ENCODE measurements around the gene INPP5D.

The INPP5D gene

DNA sequence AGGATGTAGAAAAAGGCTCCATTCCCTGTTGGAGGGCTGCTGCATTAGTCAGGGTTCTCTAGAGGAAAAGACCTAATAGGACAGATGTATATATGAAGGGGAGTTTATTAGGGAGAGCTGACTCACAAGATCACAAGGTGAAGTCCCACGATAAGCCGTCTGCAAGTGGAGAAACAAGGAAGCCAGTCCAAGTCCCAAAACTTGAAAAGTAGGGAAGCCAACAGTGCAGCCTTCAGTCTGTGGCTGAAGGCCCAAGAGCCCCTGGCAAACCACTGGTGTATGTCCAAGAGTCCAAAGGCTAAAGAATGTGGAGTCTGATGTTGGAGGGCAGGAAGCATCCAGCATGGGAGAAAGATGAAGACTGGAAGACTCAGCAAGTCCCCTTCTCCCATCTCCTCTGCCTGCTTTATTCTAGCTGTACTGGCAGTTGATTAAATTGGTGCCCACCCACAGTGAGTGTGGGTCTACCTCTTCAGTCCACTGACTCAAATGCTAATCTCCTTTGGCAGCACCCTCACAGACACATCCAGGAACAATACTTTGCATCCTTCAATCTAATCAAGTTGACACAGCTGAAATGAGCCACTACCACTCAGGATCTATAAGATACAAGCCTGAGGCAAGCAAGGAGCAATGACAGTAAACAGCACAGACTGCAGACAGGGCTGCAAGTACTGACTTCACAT, 161.4 kb downstream of the INPP5D start:
- TF ChIP-seq, protein P1, sequence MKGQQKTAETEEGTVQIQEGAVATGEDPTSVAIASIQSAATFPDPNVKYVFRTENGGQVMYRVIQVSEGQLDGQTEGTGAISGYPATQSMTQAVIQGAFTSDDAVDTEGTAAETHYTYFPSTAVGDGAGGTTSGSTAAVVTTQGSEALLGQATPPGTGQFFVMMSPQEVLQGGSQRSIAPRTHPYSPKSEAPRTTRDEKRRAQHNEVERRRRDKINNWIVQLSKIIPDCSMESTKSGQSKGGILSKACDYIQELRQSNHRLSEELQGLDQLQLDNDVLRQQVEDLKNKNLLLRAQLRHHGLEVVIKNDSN (IDR thresholded peaks at IDR 0.05), result no peak
- TF ChIP-seq TAF1 (IDR thresholded peaks at IDR 0.05; ENCODE audit: low read depth) (no peak), ZBTB7A (IDR thresholded peaks at IDR 0.05; ENCODE audit: low read depth) (no peak), EP300 (IDR thresholded peaks at IDR 0.05; ENCODE audit: borderline replicate concordance) (no peak), NFIC (IDR thresholded peaks at IDR 0.05) (no peak), YY1 (IDR thresholded peaks at IDR 0.05; ENCODE audit: low read depth) (no peak), TCF12 (IDR thresholded peaks at IDR 0.05; ENCODE audit: low read depth) (no peak), TEAD4 (IDR thresholded peaks at IDR 0.05) (no peak), CEBPB (IDR thresholded peaks at IDR 0.05) (no peak), FOXM1 (IDR thresholded peaks at IDR 0.05; ENCODE audit: borderline replicate concordance, low read depth) (no peak), CREB1 (IDR thresholded peaks at IDR 0.05; ENCODE audit: low read depth) (no peak), EGR1 (IDR thresholded peaks at IDR 0.05) (no peak)
- TF ChIP-seq, protein P2, sequence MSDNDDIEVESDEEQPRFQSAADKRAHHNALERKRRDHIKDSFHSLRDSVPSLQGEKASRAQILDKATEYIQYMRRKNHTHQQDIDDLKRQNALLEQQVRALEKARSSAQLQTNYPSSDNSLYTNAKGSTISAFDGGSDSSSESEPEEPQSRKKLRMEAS (IDR thresholded peaks at IDR 0.05), result no peak
- TF ChIP-seq, protein P3, sequence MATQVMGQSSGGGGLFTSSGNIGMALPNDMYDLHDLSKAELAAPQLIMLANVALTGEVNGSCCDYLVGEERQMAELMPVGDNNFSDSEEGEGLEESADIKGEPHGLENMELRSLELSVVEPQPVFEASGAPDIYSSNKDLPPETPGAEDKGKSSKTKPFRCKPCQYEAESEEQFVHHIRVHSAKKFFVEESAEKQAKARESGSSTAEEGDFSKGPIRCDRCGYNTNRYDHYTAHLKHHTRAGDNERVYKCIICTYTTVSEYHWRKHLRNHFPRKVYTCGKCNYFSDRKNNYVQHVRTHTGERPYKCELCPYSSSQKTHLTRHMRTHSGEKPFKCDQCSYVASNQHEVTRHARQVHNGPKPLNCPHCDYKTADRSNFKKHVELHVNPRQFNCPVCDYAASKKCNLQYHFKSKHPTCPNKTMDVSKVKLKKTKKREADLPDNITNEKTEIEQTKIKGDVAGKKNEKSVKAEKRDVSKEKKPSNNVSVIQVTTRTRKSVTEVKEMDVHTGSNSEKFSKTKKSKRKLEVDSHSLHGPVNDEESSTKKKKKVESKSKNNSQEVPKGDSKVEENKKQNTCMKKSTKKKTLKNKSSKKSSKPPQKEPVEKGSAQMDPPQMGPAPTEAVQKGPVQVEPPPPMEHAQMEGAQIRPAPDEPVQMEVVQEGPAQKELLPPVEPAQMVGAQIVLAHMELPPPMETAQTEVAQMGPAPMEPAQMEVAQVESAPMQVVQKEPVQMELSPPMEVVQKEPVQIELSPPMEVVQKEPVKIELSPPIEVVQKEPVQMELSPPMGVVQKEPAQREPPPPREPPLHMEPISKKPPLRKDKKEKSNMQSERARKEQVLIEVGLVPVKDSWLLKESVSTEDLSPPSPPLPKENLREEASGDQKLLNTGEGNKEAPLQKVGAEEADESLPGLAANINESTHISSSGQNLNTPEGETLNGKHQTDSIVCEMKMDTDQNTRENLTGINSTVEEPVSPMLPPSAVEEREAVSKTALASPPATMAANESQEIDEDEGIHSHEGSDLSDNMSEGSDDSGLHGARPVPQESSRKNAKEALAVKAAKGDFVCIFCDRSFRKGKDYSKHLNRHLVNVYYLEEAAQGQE (IDR thresholded peaks at IDR 0.05; ENCODE audit: low read depth), result no peak

DNA sequence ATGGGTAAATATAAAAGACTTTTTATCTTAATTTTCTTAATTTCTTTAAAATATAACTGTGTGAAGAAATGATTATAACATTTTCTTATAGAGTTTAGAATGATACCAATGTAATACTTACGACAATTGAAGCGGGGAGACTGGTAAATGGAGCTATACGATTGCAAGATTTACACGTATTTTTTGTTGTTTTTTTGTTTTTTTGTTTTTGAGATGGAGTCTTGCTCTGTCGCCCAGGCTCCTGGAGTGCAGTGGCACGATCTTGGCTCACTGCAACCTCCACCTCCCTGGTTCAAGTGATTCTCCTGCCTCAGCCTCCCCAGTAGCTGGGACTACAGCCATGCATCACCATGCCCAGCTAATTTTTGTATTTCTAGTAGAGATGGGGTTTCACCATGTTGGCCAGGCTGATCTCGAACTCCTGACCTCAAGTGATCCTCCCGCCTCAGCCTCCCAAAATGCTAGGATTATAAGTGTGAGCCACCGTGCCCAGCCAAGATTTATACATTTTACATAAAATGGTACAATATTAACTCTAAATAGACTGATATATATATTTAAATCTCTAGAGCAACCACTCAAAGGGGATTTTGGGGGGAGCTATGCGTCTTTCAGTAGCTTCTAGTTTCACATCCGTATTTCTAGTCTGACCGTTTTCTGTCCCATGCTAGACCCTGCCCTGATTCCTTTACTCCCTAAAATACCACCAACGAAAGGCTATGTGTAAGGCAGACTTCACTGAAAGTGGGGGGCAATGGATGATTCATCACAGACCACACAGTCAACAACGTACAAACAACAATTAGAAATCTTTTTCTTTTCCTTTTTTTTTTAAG, 163.1 kb downstream of the INPP5D start:
- no peak for TF ChIP-seq CEBPB (IDR thresholded peaks at IDR 0.05)
- TF ChIP-seq, protein P2 (IDR thresholded peaks at IDR 0.05), result no peak
- TF ChIP-seq YY1 (IDR thresholded peaks at IDR 0.05; ENCODE audit: low read depth), result no peak
- TF ChIP-seq FOXM1 (IDR thresholded peaks at IDR 0.05; ENCODE audit: borderline replicate concordance, low read depth), result no peak
- TF ChIP-seq CREB1 (IDR thresholded peaks at IDR 0.05; ENCODE audit: low read depth), result no peak
- no peak for TF ChIP-seq EP300 (IDR thresholded peaks at IDR 0.05; ENCODE audit: borderline replicate concordance)
- TF ChIP-seq, protein P1 (IDR thresholded peaks at IDR 0.05), result no peak
- no peak for TF ChIP-seq EGR1 (IDR thresholded peaks at IDR 0.05)
- TF ChIP-seq, protein P3 (IDR thresholded peaks at IDR 0.05; ENCODE audit: low read depth), result no peak
- TF ChIP-seq NFIC (IDR thresholded peaks at IDR 0.05), result no peak
- no peak for TF ChIP-seq TCF12 (IDR thresholded peaks at IDR 0.05; ENCODE audit: low read depth)
- TF ChIP-seq ZBTB7A (IDR thresholded peaks at IDR 0.05; ENCODE audit: low read depth), result no peak
- no peak for TF ChIP-seq TAF1 (IDR thresholded peaks at IDR 0.05; ENCODE audit: low read depth)
- no peak for TF ChIP-seq TEAD4 (IDR thresholded peaks at IDR 0.05)

DNA sequence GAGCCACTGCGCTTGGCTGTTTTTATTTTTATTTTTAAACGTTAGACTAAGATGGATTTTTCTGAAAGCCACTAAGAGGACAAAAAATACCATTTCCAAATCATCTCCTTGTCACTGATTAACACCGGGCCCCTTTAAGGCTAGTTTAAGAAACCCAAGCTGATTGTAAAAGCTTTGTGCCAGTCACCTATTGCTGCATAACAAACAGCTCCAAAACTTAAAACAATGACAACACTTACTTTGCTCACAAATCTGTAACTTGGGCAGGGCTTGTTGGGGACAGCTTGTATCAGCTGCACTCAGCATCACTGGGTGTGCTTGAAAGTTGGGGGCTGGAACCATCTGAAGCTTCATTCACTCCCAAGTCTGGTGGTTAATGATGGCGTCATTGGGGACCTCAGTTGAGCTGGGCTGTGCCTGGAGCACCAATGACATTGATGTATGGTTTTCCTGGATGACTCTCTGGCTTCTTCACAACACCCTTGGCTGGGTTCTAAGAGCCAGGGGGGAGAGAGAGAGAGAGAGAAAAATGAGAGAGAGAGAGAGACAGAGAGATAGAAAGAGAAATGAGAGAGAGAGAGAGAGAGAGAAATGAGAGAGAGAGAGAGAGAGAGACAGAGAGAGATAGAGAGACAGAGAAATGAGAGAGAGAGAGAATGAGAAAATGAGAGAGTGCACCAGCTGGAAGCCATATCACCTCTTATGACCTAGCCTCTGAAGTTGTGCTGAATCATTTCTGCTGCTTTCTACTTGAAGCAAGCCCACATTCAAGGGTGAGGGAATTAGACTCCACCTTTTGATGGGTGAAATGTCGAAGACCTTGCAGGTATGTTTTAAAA, 165.3 kb downstream of the INPP5D start:
- TF ChIP-seq RAD21 (IDR thresholded peaks at IDR 0.05; ENCODE audit: low read depth), result no peak
- TF ChIP-seq CEBPB (IDR thresholded peaks at IDR 0.05), result no peak
- TF ChIP-seq TAF1 (IDR thresholded peaks at IDR 0.05; ENCODE audit: low read depth), result no peak
- no peak for TF ChIP-seq CREB1 (IDR thresholded peaks at IDR 0.05; ENCODE audit: low read depth)
- no peak for TF ChIP-seq TCF12 (IDR thresholded peaks at IDR 0.05; ENCODE audit: low read depth)

DNA sequence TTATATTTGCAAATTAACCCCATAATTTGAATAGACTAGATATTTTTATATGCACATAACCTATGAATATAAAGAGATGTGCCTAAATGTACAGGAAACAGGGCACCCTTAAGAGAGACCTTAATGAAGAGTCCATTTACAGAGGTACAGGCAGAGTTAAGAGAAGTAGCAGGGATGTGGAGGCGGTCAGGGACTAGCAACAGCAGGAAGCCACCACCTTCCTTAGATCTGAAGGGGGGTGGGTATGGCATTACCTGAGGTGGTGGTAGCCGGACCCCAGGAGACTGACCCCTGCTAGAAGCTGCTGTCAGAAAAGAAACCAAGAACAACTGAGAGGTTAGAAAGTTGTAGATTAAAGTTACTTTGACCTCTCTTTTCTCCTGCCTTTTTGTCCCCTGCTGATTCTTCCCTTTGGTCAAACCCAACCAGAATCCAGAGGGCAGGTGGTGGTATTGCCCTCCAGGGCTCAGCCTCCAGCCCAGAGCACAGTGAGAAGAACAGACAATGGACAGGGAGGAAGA, 166.4 kb downstream of the INPP5D start:
- TF ChIP-seq TEAD4 (IDR thresholded peaks at IDR 0.05), result no peak
- TF ChIP-seq, protein P3 (IDR thresholded peaks at IDR 0.05; ENCODE audit: low read depth), result no peak
- no peak for TF ChIP-seq FOXM1 (IDR thresholded peaks at IDR 0.05; ENCODE audit: borderline replicate concordance, low read depth)
- no peak for TF ChIP-seq RAD21 (IDR thresholded peaks at IDR 0.05; ENCODE audit: low read depth)
- TF ChIP-seq, protein P1 (IDR thresholded peaks at IDR 0.05), result no peak
- no peak for TF ChIP-seq ZBTB7A (IDR thresholded peaks at IDR 0.05; ENCODE audit: low read depth)
- TF ChIP-seq CEBPB (IDR thresholded peaks at IDR 0.05), result no peak
- no peak for TF ChIP-seq CREB1 (IDR thresholded peaks at IDR 0.05; ENCODE audit: low read depth)
- no peak for TF ChIP-seq TAF1 (IDR thresholded peaks at IDR 0.05; ENCODE audit: low read depth)
- TF ChIP-seq, protein P2 (IDR thresholded peaks at IDR 0.05), result no peak
- TF ChIP-seq EGR1 (IDR thresholded peaks at IDR 0.05), result no peak
- no peak for TF ChIP-seq EP300 (IDR thresholded peaks at IDR 0.05; ENCODE audit: borderline replicate concordance)
- no peak for TF ChIP-seq YY1 (IDR thresholded peaks at IDR 0.05; ENCODE audit: low read depth)
- TF ChIP-seq NFIC (IDR thresholded peaks at IDR 0.05), result no peak
- TF ChIP-seq TCF12 (IDR thresholded peaks at IDR 0.05; ENCODE audit: low read depth), result no peak
